ENCODE data around the gene SRC.

Gene SRC

GRCh38 chr20:37327748-37328147, 18.2 kb upstream of the SRC start:
- H3K4me3 ChIP-seq (ENCODE audit: control insufficient read depth, low read depth, low read length) = no peak overlapping the region
- DNase-seq (ENCODE audit: low read depth) = peak; percentile 96
- TF ChIP-seq CTCF (conservative IDR thresholded peaks at IDR 0.05; ENCODE audit: control insufficient read depth, insufficient read depth, low read depth, low read length) = no peak

GRCh38 chr20:37328149-37328945, 17.6 kb upstream of the SRC start:
- no peak overlapping the region for H3K4me3 ChIP-seq (ENCODE audit: control insufficient read depth, low read depth, low read length)
- TF ChIP-seq CTCF (conservative IDR thresholded peaks at IDR 0.05; ENCODE audit: control insufficient read depth, insufficient read depth, low read depth, low read length) = no peak

GRCh38 chr20:37329481-37330165, 16.3 kb upstream of the SRC start:
- TF ChIP-seq CTCF (conservative IDR thresholded peaks at IDR 0.05; ENCODE audit: control insufficient read depth, insufficient read depth, low read depth, low read length) = no peak
- H3K4me3 ChIP-seq (ENCODE audit: control insufficient read depth, low read depth, low read length) = no peak overlapping the region
- DNase-seq (ENCODE audit: low read depth) = no peak

More at GRCh38 chr20:37328149-37328945, 17.6 kb upstream of the SRC start:
- DNase-seq (ENCODE audit: low read depth) = no peak

GRCh38 chr20:37330316-37330715, 15.6 kb upstream of the SRC start:
- no peak for DNase-seq (ENCODE audit: low read depth)
- no peak overlapping the region for H3K4me3 ChIP-seq (ENCODE audit: control insufficient read depth, low read depth, low read length)
- no peak for TF ChIP-seq CTCF (conservative IDR thresholded peaks at IDR 0.05; ENCODE audit: control insufficient read depth, insufficient read depth, low read depth, low read length)

GRCh38 chr20:37331060-37331857, 14.7 kb upstream of the SRC start:
- no peak for DNase-seq (ENCODE audit: low read depth)
- no peak for TF ChIP-seq CTCF (conservative IDR thresholded peaks at IDR 0.05; ENCODE audit: control insufficient read depth, insufficient read depth, low read depth, low read length)
- no peak overlapping the region for H3K4me3 ChIP-seq (ENCODE audit: control insufficient read depth, low read depth, low read length)

GRCh38 chr20:37333130-37333847, 12.7 kb upstream of the SRC start:
- no peak for DNase-seq (ENCODE audit: low read depth)
- TF ChIP-seq CTCF (conservative IDR thresholded peaks at IDR 0.05; ENCODE audit: control insufficient read depth, insufficient read depth, low read depth, low read length) = no peak
- H3K4me3 ChIP-seq (ENCODE audit: control insufficient read depth, low read depth, low read length) = no peak overlapping the region
